GM12878 (cell line): ENCODE results near the gene BNIP5. TPM values are rescaled to one million over a fixed set of nuclear protein-coding genes. Genes with fewer than 3 reads are reported as not detected.

ENCODE experiments used
- ATAC-seq: fragments of 200-7000 bp; cut with Tn5 transposase; 3 replicates; pipeline ENCODE4 v1.9.1; 2020; ENCODE audit warnings: mild to moderate bottlenecking, moderate library complexity
- BruUV-seq: library from RNA; stranded (reverse); fragments of 400-500 nt; replicated peaks from 2 replicates; lab custom pipeline; 2021; lab: Mats Ljungman, UMichigan
- CTCF ChIA-PET: fragments of 300-600 bp; sonication (Branson Sonifier 250); formaldehyde crosslinking; extraction: SDS; loops from one replicate; lab custom pipeline; 2021; ENCODE audit warnings: inconsistent platforms; lab: Yijun Ruan, JAX
- POLR2A ChIA-PET: fragments of 350-600 bp; formaldehyde crosslinking; extraction: SDS; loops from one replicate; lab custom pipeline; 2021; ENCODE audit warnings: inconsistent platforms; lab: Charles Lee
- RAD21 ChIA-PET: fragments of 300-600 bp; sonication (Branson Sonifier 250); formaldehyde crosslinking; loops from one replicate; lab custom pipeline; 2023; ENCODE audit warnings: antibody characterized with exemption; ENCODE audit not compliant: unreplicated experiment; lab: Charles Lee
- SMC1A ChIA-PET: fragments of 300-600 bp; sonication (Branson Sonifier 250); formaldehyde crosslinking; loops from one replicate; lab custom pipeline; 2023; ENCODE audit not compliant: unreplicated experiment, uncharacterized antibody; lab: Charles Lee
- DNase-seq: peaks from one replicate; pipeline ENCODE4 v3.0.0-alpha.2; 2011; ENCODE audit warnings: low read depth, low spot score
- FAIRE-seq: peaks from 3 replicates; lab custom pipeline; 2011; peaks lifted over from hg19 to GRCh38; lab: Jason Lieb, UNC
- H2AFZ ChIP-seq: 2 replicates; pipeline ENCODE4 v1.6.0; 2011; ENCODE audit warnings: low read depth, low read length, control low read depth; ENCODE audit not compliant: control insufficient read depth
- H3K27ac ChIP-seq: 2 replicates; pipeline ENCODE4 v1.5.1; 2011; ENCODE audit warnings: control low read depth; ENCODE audit not compliant: control insufficient read depth, insufficient read depth
- H3K27me3 ChIP-seq, 2 experiments: replicated peaks in 1 of 2; 2 replicates each; pipeline versions ENCODE4 v1.6.0 to v1.6.1; 2011; ENCODE audit warnings: low read length in 1 of 2; ENCODE audit not compliant: control insufficient read depth in 2 of 2, insufficient read depth in 2 of 2
- H3K36me3 ChIP-seq, 2 experiments: 2 replicates each; pipeline ENCODE4 v1.5.1; 2011; ENCODE audit warnings: low read length in 1 of 2; ENCODE audit not compliant: control insufficient read depth in 2 of 2, insufficient read depth in 2 of 2
- H3K4me1 ChIP-seq: 2 replicates; pipeline ENCODE4 v1.6.1; 2011; ENCODE audit warnings: mild to moderate bottlenecking, low read length, moderate library complexity, mixed read lengths; ENCODE audit not compliant: control insufficient read depth, insufficient read depth
- H3K4me2 ChIP-seq: 2 replicates; pipeline ENCODE4 v1.6.0; 2011; ENCODE audit warnings: control low read depth; ENCODE audit not compliant: control insufficient read depth, insufficient read depth
- H3K4me3 ChIP-seq: fragments of 200-600 bp; sonication (generic); 2 replicates; pipeline ENCODE4 v1.5.1; 2016
- H3K79me2 ChIP-seq: 2 replicates; pipeline ENCODE4 v1.6.0; 2011; ENCODE audit warnings: low read length; ENCODE audit not compliant: control insufficient read depth, insufficient read depth
- H3K9ac ChIP-seq: 2 replicates; pipeline ENCODE4 v1.8.0; 2011; ENCODE audit warnings: low read length, control low read depth, mixed read lengths; ENCODE audit not compliant: control insufficient read depth, insufficient read depth
- H3K9me3 ChIP-seq: replicated peaks from 3 replicates; pipeline ENCODE4 v1.5.1; 2011; ENCODE audit warnings: mild to moderate bottlenecking, low read length; ENCODE audit not compliant: control insufficient read depth, insufficient read depth
- H4K20me1 ChIP-seq: 2 replicates; pipeline ENCODE4 v1.6.0; 2011; ENCODE audit not compliant: control insufficient read depth, insufficient read depth
- ATF3 ChIP-seq: IDR thresholded peaks from 2 replicates; pipeline ENCODE4 v1.6.1; 2011; ENCODE audit warnings: low read depth, mild to moderate bottlenecking, low read length, moderate library complexity, borderline replicate concordance; ENCODE audit errors: extremely low read depth
- ATF7 ChIP-seq: fragments of 450-650 bp; IDR thresholded peaks from 2 replicates; pipeline ENCODE4 v1.6.1; 2016; ENCODE audit warnings: low read depth, mild to moderate bottlenecking
- CBFB ChIP-seq: IDR thresholded peaks from 2 replicates; pipeline ENCODE4 v1.6.1; 2016; ENCODE audit warnings: antibody characterized with exemption, low read depth
- CREM ChIP-seq: IDR thresholded peaks from 2 replicates; pipeline ENCODE4 v1.6.1; 2014; ENCODE audit warnings: antibody characterized with exemption, low read depth
- ESRRA ChIP-seq: IDR thresholded peaks from 2 replicates; pipeline ENCODE4 v1.6.1; 2012; ENCODE audit warnings: mild to moderate bottlenecking, low read length, improper control_type of control experiment
- IKZF1 ChIP-seq: fragments of 450-650 bp; conservative IDR thresholded peaks from 2 replicates; pipeline ENCODE4 v1.6.1; 2017; ENCODE audit warnings: antibody characterized with exemption, mild to moderate bottlenecking
- IKZF2 ChIP-seq, 2 experiments: fragments of 450-650 bp; IDR thresholded peaks; 2 replicates each; pipeline ENCODE4 v1.6.1; 2017; ENCODE audit warnings: mild to moderate bottlenecking in 2 of 2, moderate library complexity in 2 of 2
- MXI1 ChIP-seq: fragments of 150-350 bp; IDR thresholded peaks from 2 replicates; pipeline ENCODE4 v1.6.1; 2011; ENCODE audit warnings: low read depth, mild to moderate bottlenecking, inconsistent platforms, low read length, improper control_type of control experiment
- NFIC ChIP-seq: IDR thresholded peaks from 2 replicates; pipeline ENCODE4 v1.6.1; 2012; ENCODE audit warnings: low read depth, mild to moderate bottlenecking, inconsistent platforms, low read length, moderate library complexity
- NFYB ChIP-seq: IDR thresholded peaks from 2 replicates; pipeline ENCODE4 v1.6.1; 2011; ENCODE audit warnings: low read depth, mild to moderate bottlenecking, low read length, improper control_type of control experiment, moderate library complexity; ENCODE audit not compliant: insufficient read depth
- NRF1 ChIP-seq: conservative IDR thresholded peaks from 2 replicates; pipeline ENCODE4 v1.6.1; 2011; ENCODE audit warnings: mild to moderate bottlenecking, low read depth, low read length, improper control_type of control experiment
- PAX8 ChIP-seq: fragments of 450-650 bp; IDR thresholded peaks from 2 replicates; pipeline ENCODE4 v1.6.1; 2017; ENCODE audit warnings: mild to moderate bottlenecking, moderate library complexity
- PML ChIP-seq: IDR thresholded peaks from 2 replicates; pipeline ENCODE4 v1.6.1; 2012; ENCODE audit warnings: low read length, inconsistent platforms
- SIX5 ChIP-seq: IDR thresholded peaks from 2 replicates; pipeline ENCODE4 v1.6.1; 2011; ENCODE audit warnings: mild to moderate bottlenecking, low read depth, low read length, moderate library complexity; ENCODE audit not compliant: severe bottlenecking
- SP1 ChIP-seq: IDR thresholded peaks from one replicate; pipeline ENCODE4 v1.6.1; 2011; ENCODE audit warnings: low read depth, low read length
- TCF12 ChIP-seq: IDR thresholded peaks from 2 replicates; pipeline ENCODE4 v1.6.1; 2011; ENCODE audit warnings: low read depth, mild to moderate bottlenecking, low read length
- ZBTB11 ChIP-seq: fragments of 450-650 bp; formaldehyde crosslinking; IDR thresholded peaks from 2 replicates; pipeline ENCODE4 v1.5.0; 2022; ENCODE audit warnings: mild to moderate bottlenecking, missing genetic modification characterization
- ZNF207 ChIP-seq: fragments of 450-650 bp; IDR thresholded peaks from 2 replicates; pipeline ENCODE4 v1.6.1; 2014; ENCODE audit warnings: antibody characterized with exemption, mild to moderate bottlenecking, borderline replicate concordance
- ZZZ3 ChIP-seq: IDR thresholded peaks from 2 replicates; pipeline ENCODE4 v1.6.1; 2011; ENCODE audit warnings: low read depth; ENCODE audit not compliant: control insufficient read depth, insufficient read length
- WGBS: methylation state at CpG from one replicate; pipeline ENCODE4 v1.1.6; 2016; ENCODE audit warnings: low lambda C conversion rate; ENCODE audit not compliant: insufficient replicate concordance, insufficient coverage; ENCODE audit errors: missing lambda C conversion rate; 5-methylcytosine and 5-hydroxymethylcytosine counted together
- in situ Hi-C: fragments of 300-500 bp; cut with MboI; formaldehyde crosslinking; loops from 9 replicates; pipeline ENCODE4 v1.14.3; 2018; ENCODE audit warnings: mixed read lengths
- intact Hi-C: fragments of 100-400 bp; cut with micrococcal nuclease; formaldehyde crosslinking; loops from one replicate; pipeline ENCODE4 v1.14.2; 2022; ENCODE audit not compliant: unreplicated experiment
- polyA plus RNA-seq, 11 experiments: library from polyadenylated mRNA; depleted of rRNA in 4 of 11; unstranded in 6 of 11; stranded (reverse) in 5 of 11; fragments of >200 nt; fragmentation: Nextera tagmentation in 4 of 11; fragmentation: Illumina TruSeq in 1 of 11; extraction: Ambion mirVana in 4 of 11; extraction: Trizol in 1 of 11; gene quantifications; 1 replicate in 1 of 11; 2 replicates in 10 of 11; pipeline versions ENCODE4 v1.2.1 to v1.2.3, GENCODE V29; 2011 to 2016; ENCODE audit warnings: inconsistent platforms in 2 of 11, missing spikeins in 2 of 11, low read depth in 1 of 11
- total RNA-seq, 4 experiments: library from RNA; depleted of rRNA in 3 of 4; stranded (reverse); fragments of >200 nt in 3 of 4; fragmentation: Illumina TruSeq in 1 of 4; extraction: Trizol in 1 of 4; gene quantifications; 2 replicates each; pipeline versions ENCODE4 v1.2.1 to v1.2.3, GENCODE V29; 2013 to 2021

BNIP5 gene
- total and polyA plus RNA-seq, 10 of the 15 experiments (the other 5 are each of a cell fraction or from before 2014, with no cell fraction given) = 0.02 to 0.68 (median 0.05) TPM; not detected in 2

DNA sequence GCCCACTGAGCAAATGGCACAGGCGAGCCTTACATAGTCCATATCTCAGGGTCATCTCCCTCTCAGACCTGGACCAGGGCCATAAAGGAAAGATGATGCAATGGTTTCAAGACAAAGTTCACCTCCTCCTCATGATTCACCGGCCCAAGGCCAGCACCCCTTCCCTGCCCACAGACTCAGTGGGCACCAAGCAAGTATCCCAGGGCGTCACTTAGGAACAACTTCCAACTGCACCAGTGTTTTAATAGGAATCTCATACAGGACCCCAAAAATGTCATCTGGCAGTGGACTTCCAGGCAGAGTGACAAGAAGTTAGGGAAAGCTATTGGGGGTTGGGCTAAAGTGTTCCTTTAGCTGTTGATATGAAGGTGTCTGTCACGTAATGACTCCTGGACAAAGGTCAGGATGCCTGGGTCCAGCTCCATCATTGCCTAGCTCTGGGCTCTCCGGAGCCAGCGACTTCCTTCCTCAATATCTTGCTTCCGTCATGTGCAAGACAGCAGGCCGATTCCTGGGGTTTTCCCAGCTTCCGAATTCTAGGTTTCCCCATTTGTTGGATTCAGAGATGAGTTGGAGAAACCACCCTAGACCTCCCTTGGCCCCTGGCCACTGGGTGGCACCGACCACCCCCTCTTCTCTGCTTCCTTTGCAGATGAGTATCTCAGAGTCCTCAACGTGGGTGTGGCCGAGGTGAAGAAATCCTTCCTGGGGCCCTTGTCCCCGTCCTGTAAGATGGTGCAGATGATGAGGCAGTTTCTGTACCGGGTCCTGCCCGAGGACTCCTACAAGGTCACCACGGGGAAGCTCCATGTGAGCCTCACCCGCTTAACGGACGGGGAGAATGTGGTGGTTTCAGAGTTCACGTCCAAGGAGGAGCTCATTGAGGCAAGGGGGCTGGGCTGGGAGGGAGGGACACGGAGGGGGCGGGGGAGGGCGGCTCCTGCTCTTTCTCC lies 45.7 kb downstream of the BNIP5 start:
- SMC1A ChIA-PET = no interaction called here
- intact Hi-C loops = no loop called here
- H4K20me1 ChIP-seq = no peaks in the 10 kb centered on the region
- DNase-seq (no peak), ATAC-seq (no peak), FAIRE-seq (no peak)
- no peaks in the 10 kb centered on the region for H3K27me3 ChIP-seq
- no peak overlapping the region for H3K4me2 ChIP-seq
- H3K9me3 ChIP-seq = no peaks in the 10 kb centered on the region
- TF ChIP-seq NFIC (no peak), IKZF1 (no peak), TCF12 (no peak), MXI1 (no peak), ATF3 (no peak), ZNF207 (no peak), IKZF2 (IDR thresholded peaks at IDR 0.05) (no peak), ESRRA (no peak), CREM (no peak), NRF1 (no peak), ATF7 (no peak), ZZZ3 (no peak), SP1 (no peak), PML (no peak), NFYB (no peak), CBFB (no peak), PAX8 (no peak), SIX5 (no peak), ZBTB11 (CRISPR knock-in tag) (no peak)
- H3K79me2 ChIP-seq = no peaks in the 10 kb centered on the region
- H3K9ac ChIP-seq = no peak overlapping the region
- 23% methylated on average over 20 of the region's 23 CpGs for WGBS
- no peak overlapping the region for H3K27ac ChIP-seq
- H3K4me3 ChIP-seq = no peak overlapping the region
- H3K36me3 ChIP-seq = no peaks in the 10 kb centered on the region
- POLR2A ChIA-PET = no interaction called here
- no TSS peak for BruUV-seq
- H2AFZ ChIP-seq = no peak overlapping the region
- CTCF ChIA-PET = interaction anchor here (0.8 to 2.5 kb wide), 3 partner anchors 9 to 265 kb away, joined by 4 to 13 read pairs (median 9); no protein-coding TSS in a partner anchor
- no peaks in the 10 kb centered on the region for H3K4me1 ChIP-seq
- RAD21 ChIA-PET = no interaction called here
- in situ Hi-C loops = no loop called here
